Measurements from ENCODE around the gene ANKRD11. TPM values are rescaled to one million over a fixed set of nuclear protein-coding genes. Genes with fewer than 3 reads are reported as not detected.
"Not testable (repeated sequence)": the region's sequence is repeated elsewhere in the genome, so short reads cannot be mapped to it uniquely, and the experiment has no call there.

ANKRD11 gene
- total RNA-seq, 2 donors from 2014 or later: 197 to 251 TPM

DNA sequence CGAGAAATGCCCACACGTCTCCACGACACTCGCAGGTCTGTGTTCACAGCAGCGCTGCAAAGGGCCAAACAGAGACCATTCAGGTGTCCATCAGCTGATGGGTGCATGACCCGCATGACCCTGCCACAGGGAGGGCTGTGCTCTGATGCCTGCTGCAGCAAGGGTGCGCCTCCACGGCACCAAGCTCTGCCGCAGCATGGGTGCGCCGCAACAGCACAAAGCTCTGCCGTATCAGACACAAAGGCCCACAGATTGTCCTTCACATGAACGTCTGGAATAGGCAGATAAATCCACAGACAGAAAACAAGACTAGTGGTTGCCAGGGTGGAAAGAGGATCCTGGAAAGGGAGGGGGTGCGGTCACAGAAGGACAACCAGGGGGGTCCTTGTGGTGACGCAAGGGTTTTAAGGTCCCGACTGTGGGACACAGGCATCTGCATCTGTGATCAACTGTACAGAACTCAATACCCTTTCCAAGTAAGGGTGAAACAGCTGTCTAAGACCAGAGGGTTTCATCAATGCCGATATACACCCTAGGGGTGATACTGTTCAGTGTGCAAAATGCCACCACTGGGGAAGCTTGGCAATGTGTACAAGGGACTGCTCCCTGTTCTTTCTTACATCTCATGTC lies 121.0 kb downstream of the ANKRD11 start:
- H3K27me3 Mint-ChIP-seq: no peaks in the 10 kb centered on the region
- no peaks in the 10 kb centered on the region for H3K9me3 ChIP-seq (ENCODE audit: control insufficient read depth, low read length, poor library complexity, severe bottlenecking)

GRCh38 chr16:89368604-89369249 lies 121.6 kb downstream of the ANKRD11 start:
- Mint-ChIP-seq H3K4me1 (peaks cover 70% of the 10 kb centered on the region), H3K27me3 (no peaks in the 10 kb centered on the region), H3K27ac (peak overlapping the region; percentile 87), H3K4me3 (no peak overlapping the region), H3K36me3 (ENCODE audit: low read depth) (no peaks in the 10 kb centered on the region)
- ATAC-seq (no peak), DNase-seq (no peak)
- H3K9me3 ChIP-seq (ENCODE audit: control insufficient read depth, low read length, poor library complexity, severe bottlenecking): no peaks in the 10 kb centered on the region

More for the DNA sequence above, 121.0 kb downstream of the ANKRD11 start:
- Mint-ChIP-seq H3K27ac (peak overlapping the region; percentile 87), H3K4me1 (peaks cover 65% of the 10 kb centered on the region), H3K4me3 (no peak overlapping the region), H3K36me3 (ENCODE audit: low read depth) (no peaks in the 10 kb centered on the region)
- ATAC-seq (no peak), DNase-seq (no peak)

GRCh38 chr16:89367538-89367915 lies 122.8 kb downstream of the ANKRD11 start:
- H3K4me1 Mint-ChIP-seq: peaks cover 64% of the 10 kb centered on the region
- no peaks in the 10 kb centered on the region for H3K27me3 Mint-ChIP-seq
- no peak overlapping the region for H3K4me3 Mint-ChIP-seq
- no peaks in the 10 kb centered on the region for H3K9me3 ChIP-seq (ENCODE audit: control insufficient read depth, low read length, poor library complexity, severe bottlenecking)
- DNase-seq (no peak), ATAC-seq (no peak)
- H3K27ac Mint-ChIP-seq: peak overlapping the region; percentile 87
- no peaks in the 10 kb centered on the region for H3K36me3 Mint-ChIP-seq (ENCODE audit: low read depth)

GRCh38 chr16:89366561-89367537 lies 123.5 kb downstream of the ANKRD11 start:
- ATAC-seq: no peak
- Mint-ChIP-seq H3K4me1 (peaks cover 69% of the 10 kb centered on the region), H3K4me3 (no peak overlapping the region), H3K27ac (peak overlapping the region; percentile 87), H3K36me3 (ENCODE audit: low read depth) (no peaks in the 10 kb centered on the region), H3K27me3 (no peaks in the 10 kb centered on the region)
- DNase-seq: no peak
- no peaks in the 10 kb centered on the region for H3K9me3 ChIP-seq (ENCODE audit: control insufficient read depth, low read length, poor library complexity, severe bottlenecking)

DNA sequence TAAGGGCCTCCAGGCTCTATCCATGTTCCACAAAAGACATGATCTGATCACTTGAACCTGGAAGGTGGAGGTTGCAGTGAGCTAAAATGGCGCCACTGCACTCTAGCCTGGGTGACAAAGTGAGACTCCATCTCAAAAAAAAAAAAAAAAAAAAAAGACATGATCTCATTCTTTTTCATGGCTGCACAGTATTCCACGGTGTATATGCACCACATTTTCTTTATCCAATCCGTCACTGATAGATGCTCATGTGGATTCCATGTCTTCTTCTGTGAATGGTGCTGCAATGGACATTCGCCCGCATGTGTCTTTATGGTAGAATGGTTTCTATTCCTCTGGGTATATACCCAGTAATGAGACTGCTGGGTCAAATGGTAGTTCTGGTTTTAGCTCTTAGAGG lies 124.4 kb downstream of the ANKRD11 start:
- DNase-seq (no peak), ATAC-seq (no peak)
- Mint-ChIP-seq H3K4me3 (no peak overlapping the region), H3K4me1 (peaks cover 69% of the 10 kb centered on the region), H3K27me3 (no peaks in the 10 kb centered on the region), H3K27ac (no peak overlapping the region), H3K36me3 (ENCODE audit: low read depth) (no peaks in the 10 kb centered on the region)
- no peaks in the 10 kb centered on the region for H3K9me3 ChIP-seq (ENCODE audit: control insufficient read depth, low read length, poor library complexity, severe bottlenecking)

DNA sequence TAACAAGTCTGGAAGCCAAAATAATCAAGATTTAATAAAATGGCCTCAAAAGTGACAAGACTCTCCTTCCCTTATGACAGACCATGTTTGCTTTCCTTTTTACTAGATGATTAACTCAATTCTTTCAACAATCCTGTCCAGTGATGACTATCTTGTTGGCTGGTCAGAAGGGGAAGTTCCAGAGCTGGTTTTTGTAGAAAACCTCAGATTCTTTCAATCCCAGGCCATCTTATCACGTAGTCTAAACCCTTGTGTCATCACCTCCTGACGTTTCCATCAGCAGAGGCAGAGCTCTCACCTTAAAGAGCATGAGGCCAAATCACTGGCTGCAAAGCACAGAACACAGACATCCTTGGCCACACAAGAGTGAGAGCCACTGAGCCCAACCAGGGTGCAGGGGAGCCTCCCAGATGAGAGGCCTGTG lies 125.3 kb downstream of the ANKRD11 start:
- Mint-ChIP-seq H3K4me1 (peaks cover 70% of the 10 kb centered on the region), H3K27me3 (no peaks in the 10 kb centered on the region), H3K27ac (peak overlapping the region; percentile 72), H3K36me3 (ENCODE audit: low read depth) (no peaks in the 10 kb centered on the region), H3K4me3 (no peak overlapping the region)
- no peak for ATAC-seq
- H3K9me3 ChIP-seq (ENCODE audit: control insufficient read depth, low read length, poor library complexity, severe bottlenecking): no peaks in the 10 kb centered on the region
- no peak for DNase-seq

DNA sequence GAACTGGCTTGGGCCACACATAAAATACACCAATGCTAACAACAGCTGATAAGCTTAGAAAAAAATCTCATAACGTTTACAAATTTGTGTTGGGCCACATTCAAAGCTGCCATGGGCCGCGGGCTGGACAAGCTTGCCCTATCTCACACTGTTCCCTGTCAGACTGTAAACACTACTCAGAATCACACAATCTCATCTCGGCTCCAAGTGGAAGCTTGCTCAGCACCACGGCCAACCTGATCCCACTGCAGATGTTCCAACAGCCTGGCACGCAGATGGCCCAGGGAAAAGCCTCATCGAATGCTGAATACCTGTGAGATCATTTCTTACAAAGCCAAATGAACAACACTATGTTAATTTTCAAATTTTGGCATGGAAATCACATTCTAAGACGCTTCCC lies 125.8 kb downstream of the ANKRD11 start:
- peak overlapping the region; percentile 72 for H3K27ac Mint-ChIP-seq
- no peak overlapping the region for H3K4me3 Mint-ChIP-seq
- no peaks in the 10 kb centered on the region for H3K9me3 ChIP-seq (ENCODE audit: control insufficient read depth, low read length, poor library complexity, severe bottlenecking)
- H3K27me3 Mint-ChIP-seq: no peaks in the 10 kb centered on the region
- H3K4me1 Mint-ChIP-seq: peaks cover 69% of the 10 kb centered on the region
- H3K36me3 Mint-ChIP-seq (ENCODE audit: low read depth): no peaks in the 10 kb centered on the region
- ATAC-seq (no peak), DNase-seq (no peak)

GRCh38 chr16:89363621-89364393 lies 126.6 kb downstream of the ANKRD11 start:
- Mint-ChIP-seq H3K36me3 (ENCODE audit: low read depth) (no peaks in the 10 kb centered on the region), H3K4me1 (peaks cover 69% of the 10 kb centered on the region), H3K27me3 (no peaks in the 10 kb centered on the region), H3K4me3 (peak overlapping the region; percentile 76), H3K27ac (peak overlapping the region; percentile 72)
- H3K9me3 ChIP-seq (ENCODE audit: control insufficient read depth, low read length, poor library complexity, severe bottlenecking): no peaks in the 10 kb centered on the region
- DNase-seq (peak in 1 of 3 donors; percentile 33), ATAC-seq (peak; percentile 12)

GRCh38 chr16:89362540-89363223 lies 127.7 kb downstream of the ANKRD11 start:
- Mint-ChIP-seq H3K4me3 (peak overlapping the region; percentile 87), H3K4me1 (peaks cover 75% of the 10 kb centered on the region), H3K27ac (peak overlapping the region; percentile 96)
- not testable (repeated sequence) for H3K9me3 ChIP-seq (ENCODE audit: control insufficient read depth, low read length, poor library complexity, severe bottlenecking); DNase-seq; ATAC-seq; H3K27me3 Mint-ChIP-seq; H3K36me3 Mint-ChIP-seq (ENCODE audit: low read depth)

DNA sequence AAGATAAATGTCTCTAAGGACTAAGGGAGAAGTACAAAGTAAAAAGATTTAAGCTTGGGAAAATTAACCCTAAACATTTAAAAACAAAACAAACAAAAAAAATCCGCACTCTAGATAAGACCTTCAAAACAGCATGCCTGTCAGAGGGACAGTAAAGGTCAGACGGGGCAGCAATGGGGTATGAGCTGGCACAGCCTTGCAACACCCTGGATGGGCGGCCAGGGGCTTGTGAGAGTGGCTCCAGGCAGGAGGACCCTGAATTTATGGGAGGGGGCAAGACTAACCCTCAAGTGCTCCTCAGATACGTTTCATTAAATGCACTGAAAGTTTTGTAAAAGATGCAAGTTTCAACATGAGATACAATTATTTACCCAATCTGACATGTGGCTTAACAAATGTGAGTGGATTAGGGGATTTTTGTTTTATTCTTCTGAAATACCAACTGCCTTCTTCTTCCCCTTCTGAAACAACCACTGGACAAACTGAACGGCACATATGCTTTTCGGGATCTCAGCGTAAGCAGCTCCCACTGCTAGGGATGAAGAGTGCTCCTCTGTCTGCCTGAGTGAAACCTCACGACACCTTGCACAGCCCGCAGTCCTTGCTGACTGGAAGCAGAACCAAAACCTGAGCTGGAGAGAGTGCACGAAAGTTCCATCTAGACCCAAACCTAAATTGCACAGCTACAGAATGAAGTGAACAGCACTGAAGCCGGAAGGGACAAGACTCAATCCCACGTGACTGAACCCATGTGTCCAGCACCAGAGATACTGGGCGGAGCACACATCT lies 128.4 kb downstream of the ANKRD11 start:
- H3K36me3 Mint-ChIP-seq (ENCODE audit: low read depth): no peaks in the 10 kb centered on the region
- peaks cover 76% of the 10 kb centered on the region for H3K4me1 Mint-ChIP-seq
- DNase-seq: no peak
- no peak for ATAC-seq
- peak overlapping the region; percentile 87 for H3K4me3 Mint-ChIP-seq
- H3K27me3 Mint-ChIP-seq: no peaks in the 10 kb centered on the region
- H3K27ac Mint-ChIP-seq: peak overlapping the region; percentile 96
- no peaks in the 10 kb centered on the region for H3K9me3 ChIP-seq (ENCODE audit: control insufficient read depth, low read length, poor library complexity, severe bottlenecking)

DNA sequence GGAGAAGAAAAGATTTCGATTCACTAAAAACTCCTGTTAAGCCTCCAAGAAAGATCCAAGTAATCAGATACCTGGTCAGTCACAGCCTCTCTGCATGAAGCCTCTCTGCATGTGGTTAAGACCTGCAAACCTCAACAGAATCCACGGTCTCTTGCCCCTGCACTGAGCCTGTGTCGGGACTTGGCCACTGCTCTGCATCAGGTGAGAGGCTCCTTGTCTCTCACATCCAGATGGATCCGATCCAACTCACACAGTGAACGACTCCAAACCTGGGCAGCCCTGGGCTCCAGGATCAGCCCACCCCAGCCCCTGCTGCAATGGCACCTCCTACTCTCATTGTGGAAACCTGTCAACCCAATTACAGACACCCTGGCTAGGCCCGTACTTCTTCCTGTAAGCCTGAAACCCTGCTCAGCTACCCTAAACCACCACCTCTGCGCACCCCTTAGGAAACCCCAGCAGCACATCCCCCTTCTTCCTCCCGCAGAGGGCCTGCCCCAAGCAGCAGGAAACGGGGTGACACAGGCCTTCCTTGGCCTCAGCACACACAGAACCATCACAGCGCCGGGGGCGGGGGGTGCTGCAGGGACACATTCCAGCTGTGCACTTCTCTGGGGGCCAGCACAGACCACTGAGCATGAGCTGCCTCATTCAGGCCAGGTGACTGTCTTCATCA lies 129.5 kb downstream of the ANKRD11 start:
- Mint-ChIP-seq H3K36me3 (ENCODE audit: low read depth) (no peaks in the 10 kb centered on the region), H3K4me3 (peak overlapping the region; percentile 87), H3K27me3 (no peaks in the 10 kb centered on the region), H3K27ac (peak overlapping the region; percentile 96), H3K4me1 (peaks cover 75% of the 10 kb centered on the region)
- peak; percentile 45 to 64 (median 61) for DNase-seq
- H3K9me3 ChIP-seq (ENCODE audit: control insufficient read depth, low read length, poor library complexity, severe bottlenecking): no peaks in the 10 kb centered on the region
- peak; percentile 90 for ATAC-seq
